WTC11 (cell line): ENCODE data around the gene EIF1AD.

Experiments used
- CTCF ChIP-seq: fragments of 200-600 bp; IDR thresholded peaks from 2 replicates; pipeline ENCODE4 v1.8.0; 2022; ENCODE audit warnings: antibody characterized with exemption
- FOXJ3 ChIP-seq: sonication (generic); formaldehyde crosslinking; IDR thresholded peaks from 2 replicates; pipeline ENCODE4 v1.9.0; 2021; ENCODE audit warnings: missing genetic modification reagents, mild to moderate bottlenecking, borderline replicate concordance
- JUN ChIP-seq: sonication (generic); formaldehyde crosslinking; IDR thresholded peaks from 2 replicates; pipeline ENCODE4 v1.8.0; 2023; ENCODE audit warnings: mild to moderate bottlenecking, missing genetic modification reagents
- NFYB ChIP-seq: sonication (generic); formaldehyde crosslinking; conservative IDR thresholded peaks from 2 replicates; pipeline ENCODE4 v1.8.0; 2022; ENCODE audit warnings: low read depth, missing genetic modification reagents
- RELA ChIP-seq: sonication (generic); formaldehyde crosslinking; IDR thresholded peaks from 2 replicates; pipeline ENCODE4 v1.8.1; 2022; ENCODE audit warnings: missing genetic modification reagents, mild to moderate bottlenecking, borderline replicate concordance
- RORB ChIP-seq: fragments of 250-450 bp; sonication (Bioruptor Pico); IDR thresholded peaks from 2 replicates; pipeline ENCODE4 v1.9.0; 2021; ENCODE audit warnings: mild to moderate bottlenecking
- SP1 ChIP-seq: sonication (generic); formaldehyde crosslinking; conservative IDR thresholded peaks from 2 replicates; pipeline ENCODE4 v1.8.1; 2022; ENCODE audit warnings: missing genetic modification reagents
- TEAD4 ChIP-seq: sonication (generic); formaldehyde crosslinking; IDR thresholded peaks from 2 replicates; pipeline ENCODE4 v1.8.0; 2022; ENCODE audit warnings: mild to moderate bottlenecking, missing genetic modification reagents
- TF ChIP-seq, protein P1 (sequence below): sonication (generic); formaldehyde crosslinking; IDR thresholded peaks from 2 replicates; pipeline ENCODE4 v1.8.0; 2022; ENCODE audit warnings: mild to moderate bottlenecking, missing genetic modification reagents
- TF ChIP-seq, protein P2 (sequence below): fragments of 250-450 bp; sonication (Bioruptor Pico); IDR thresholded peaks from 2 replicates; pipeline ENCODE4 v1.9.0; 2021; ENCODE audit warnings: mild to moderate bottlenecking
- TF ChIP-seq, protein P3 (sequence below): sonication (generic); formaldehyde crosslinking; conservative IDR thresholded peaks from 2 replicates; pipeline ENCODE4 v1.8.1; 2022; ENCODE audit warnings: mild to moderate bottlenecking, missing genetic modification reagents
- TF ChIP-seq, protein P4 (sequence below): sonication (generic); formaldehyde crosslinking; IDR thresholded peaks from 2 replicates; pipeline ENCODE4 v1.8.1; 2023; ENCODE audit warnings: mild to moderate bottlenecking, missing genetic modification reagents
- TF ChIP-seq, protein P5 (sequence below): sonication (generic); formaldehyde crosslinking; IDR thresholded peaks from 2 replicates; pipeline ENCODE4 v1.8.1; 2022; ENCODE audit warnings: low read depth, mild to moderate bottlenecking, moderate library complexity, missing genetic modification reagents, borderline replicate concordance

DNA sequence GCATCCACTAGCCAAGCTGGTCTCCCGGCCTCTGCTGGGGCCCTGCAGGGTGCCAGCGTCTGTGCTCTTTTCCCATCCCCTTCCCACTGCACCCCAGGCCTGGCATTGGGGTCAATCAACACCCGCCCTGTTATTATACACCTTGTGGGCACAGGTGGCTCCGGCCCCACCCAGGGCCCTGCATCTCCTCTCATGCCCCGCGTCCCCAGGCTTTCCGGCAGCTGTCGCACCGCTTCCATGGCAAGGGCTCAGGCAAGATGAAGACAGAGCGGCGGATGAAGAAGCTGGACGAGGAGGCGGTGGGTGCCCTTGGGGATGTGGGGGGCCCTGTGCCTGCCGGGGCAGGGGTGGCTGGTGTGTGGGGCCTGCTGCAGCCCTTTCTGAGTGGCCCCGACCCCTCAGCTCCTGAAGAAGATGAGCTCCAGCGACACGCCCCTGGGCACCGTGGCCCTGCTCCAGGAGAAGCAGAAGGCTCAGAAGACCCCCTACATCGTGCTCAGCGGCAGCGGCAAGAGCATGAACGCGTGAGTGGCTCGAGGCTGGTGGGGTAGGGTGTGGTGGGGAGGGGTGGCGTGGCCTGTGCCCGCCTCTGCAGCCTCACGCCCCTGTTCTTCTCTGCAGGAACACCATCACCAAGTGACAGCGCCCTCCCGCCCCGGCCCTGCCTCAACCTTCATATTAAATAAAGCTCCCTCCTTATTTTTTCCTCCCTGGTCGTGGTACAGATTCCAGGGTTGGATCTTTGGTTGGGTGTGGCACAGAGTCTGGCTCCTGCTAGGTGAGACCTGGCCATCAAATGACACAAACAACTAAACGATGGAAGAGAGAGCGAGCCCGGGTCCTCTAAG lies 23.3 kb downstream of the EIF1AD start:
- TF ChIP-seq RELA (CRISPR knock-in tag) (no peak), NFYB (CRISPR knock-in tag) (no peak), TEAD4 (CRISPR knock-in tag) (no peak), RORB (CRISPR knock-in tag) (no peak), CTCF (no peak), JUN (no peak), FOXJ3 (no peak), SP1 (CRISPR knock-in tag) (no peak)
- TF ChIP-seq, protein P1, sequence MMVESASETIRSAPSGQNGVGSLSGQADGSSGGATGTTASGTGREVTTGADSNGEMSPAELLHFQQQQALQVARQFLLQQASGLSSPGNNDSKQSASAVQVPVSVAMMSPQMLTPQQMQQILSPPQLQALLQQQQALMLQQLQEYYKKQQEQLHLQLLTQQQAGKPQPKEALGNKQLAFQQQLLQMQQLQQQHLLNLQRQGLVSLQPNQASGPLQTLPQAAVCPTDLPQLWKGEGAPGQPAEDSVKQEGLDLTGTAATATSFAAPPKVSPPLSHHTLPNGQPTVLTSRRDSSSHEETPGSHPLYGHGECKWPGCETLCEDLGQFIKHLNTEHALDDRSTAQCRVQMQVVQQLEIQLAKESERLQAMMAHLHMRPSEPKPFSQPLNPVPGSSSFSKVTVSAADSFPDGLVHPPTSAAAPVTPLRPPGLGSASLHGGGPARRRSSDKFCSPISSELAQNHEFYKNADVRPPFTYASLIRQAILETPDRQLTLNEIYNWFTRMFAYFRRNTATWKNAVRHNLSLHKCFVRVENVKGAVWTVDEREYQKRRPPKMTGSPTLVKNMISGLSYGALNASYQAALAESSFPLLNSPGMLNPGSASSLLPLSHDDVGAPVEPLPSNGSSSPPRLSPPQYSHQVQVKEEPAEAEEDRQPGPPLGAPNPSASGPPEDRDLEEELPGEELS, result no peak
- TF ChIP-seq, protein P2, sequence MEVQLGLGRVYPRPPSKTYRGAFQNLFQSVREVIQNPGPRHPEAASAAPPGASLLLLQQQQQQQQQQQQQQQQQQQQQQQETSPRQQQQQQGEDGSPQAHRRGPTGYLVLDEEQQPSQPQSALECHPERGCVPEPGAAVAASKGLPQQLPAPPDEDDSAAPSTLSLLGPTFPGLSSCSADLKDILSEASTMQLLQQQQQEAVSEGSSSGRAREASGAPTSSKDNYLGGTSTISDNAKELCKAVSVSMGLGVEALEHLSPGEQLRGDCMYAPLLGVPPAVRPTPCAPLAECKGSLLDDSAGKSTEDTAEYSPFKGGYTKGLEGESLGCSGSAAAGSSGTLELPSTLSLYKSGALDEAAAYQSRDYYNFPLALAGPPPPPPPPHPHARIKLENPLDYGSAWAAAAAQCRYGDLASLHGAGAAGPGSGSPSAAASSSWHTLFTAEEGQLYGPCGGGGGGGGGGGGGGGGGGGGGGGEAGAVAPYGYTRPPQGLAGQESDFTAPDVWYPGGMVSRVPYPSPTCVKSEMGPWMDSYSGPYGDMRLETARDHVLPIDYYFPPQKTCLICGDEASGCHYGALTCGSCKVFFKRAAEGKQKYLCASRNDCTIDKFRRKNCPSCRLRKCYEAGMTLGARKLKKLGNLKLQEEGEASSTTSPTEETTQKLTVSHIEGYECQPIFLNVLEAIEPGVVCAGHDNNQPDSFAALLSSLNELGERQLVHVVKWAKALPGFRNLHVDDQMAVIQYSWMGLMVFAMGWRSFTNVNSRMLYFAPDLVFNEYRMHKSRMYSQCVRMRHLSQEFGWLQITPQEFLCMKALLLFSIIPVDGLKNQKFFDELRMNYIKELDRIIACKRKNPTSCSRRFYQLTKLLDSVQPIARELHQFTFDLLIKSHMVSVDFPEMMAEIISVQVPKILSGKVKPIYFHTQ, result no peak
- TF ChIP-seq, protein P3, sequence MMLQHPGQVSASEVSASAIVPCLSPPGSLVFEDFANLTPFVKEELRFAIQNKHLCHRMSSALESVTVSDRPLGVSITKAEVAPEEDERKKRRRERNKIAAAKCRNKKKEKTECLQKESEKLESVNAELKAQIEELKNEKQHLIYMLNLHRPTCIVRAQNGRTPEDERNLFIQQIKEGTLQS, result no peak
- TF ChIP-seq, protein P4, sequence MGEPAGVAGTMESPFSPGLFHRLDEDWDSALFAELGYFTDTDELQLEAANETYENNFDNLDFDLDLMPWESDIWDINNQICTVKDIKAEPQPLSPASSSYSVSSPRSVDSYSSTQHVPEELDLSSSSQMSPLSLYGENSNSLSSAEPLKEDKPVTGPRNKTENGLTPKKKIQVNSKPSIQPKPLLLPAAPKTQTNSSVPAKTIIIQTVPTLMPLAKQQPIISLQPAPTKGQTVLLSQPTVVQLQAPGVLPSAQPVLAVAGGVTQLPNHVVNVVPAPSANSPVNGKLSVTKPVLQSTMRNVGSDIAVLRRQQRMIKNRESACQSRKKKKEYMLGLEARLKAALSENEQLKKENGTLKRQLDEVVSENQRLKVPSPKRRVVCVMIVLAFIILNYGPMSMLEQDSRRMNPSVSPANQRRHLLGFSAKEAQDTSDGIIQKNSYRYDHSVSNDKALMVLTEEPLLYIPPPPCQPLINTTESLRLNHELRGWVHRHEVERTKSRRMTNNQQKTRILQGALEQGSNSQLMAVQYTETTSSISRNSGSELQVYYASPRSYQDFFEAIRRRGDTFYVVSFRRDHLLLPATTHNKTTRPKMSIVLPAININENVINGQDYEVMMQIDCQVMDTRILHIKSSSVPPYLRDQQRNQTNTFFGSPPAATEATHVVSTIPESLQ (CRISPR knock-in tag), result no peak
- TF ChIP-seq, protein P5, sequence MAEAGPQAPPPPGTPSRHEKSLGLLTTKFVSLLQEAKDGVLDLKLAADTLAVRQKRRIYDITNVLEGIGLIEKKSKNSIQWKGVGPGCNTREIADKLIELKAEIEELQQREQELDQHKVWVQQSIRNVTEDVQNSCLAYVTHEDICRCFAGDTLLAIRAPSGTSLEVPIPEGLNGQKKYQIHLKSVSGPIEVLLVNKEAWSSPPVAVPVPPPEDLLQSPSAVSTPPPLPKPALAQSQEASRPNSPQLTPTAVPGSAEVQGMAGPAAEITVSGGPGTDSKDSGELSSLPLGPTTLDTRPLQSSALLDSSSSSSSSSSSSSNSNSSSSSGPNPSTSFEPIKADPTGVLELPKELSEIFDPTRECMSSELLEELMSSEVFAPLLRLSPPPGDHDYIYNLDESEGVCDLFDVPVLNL (CRISPR knock-in tag), result no peak
